ENCODE measurements around the gene PPP1R3D. TPM values are rescaled to one million over a fixed set of nuclear protein-coding genes. Genes with fewer than 3 reads are reported as not detected.

Gene PPP1R3D
- total RNA-seq, 1 donor from 2014 or later = 7.5 TPM

- no peak for DNase-seq
These were observed 8.1 kb upstream of the PPP1R3D start for GRCh38 chr20:59948212-59948611.

DNA sequence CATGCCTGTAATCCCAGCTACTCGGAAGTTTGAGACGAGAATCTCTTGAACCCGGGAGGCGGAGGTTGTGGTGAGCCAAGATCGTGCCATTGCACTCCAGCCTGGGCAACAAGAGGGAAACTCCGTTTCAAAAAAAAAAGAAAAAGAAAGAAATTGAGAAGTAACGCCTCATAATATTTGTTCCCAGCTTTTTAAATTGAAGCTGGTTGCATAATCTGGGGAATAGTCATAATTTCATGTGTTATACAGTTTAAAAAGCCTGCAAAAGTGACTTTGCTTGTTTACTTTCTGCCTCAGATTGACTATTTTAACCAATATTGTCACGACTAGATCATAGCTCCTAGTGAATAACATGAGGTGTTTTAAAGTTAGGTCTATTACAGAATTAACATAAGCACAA, 7.3 kb upstream of the PPP1R3D start:
- no peak for DNase-seq

- DNase-seq = no peak
These were observed 5.6 kb upstream of the PPP1R3D start for GRCh38 chr20:59945731-59946130.

GRCh38 chr20:59945175-59945574, 5.1 kb upstream of the PPP1R3D start:
- no peak for DNase-seq

- no peak for DNase-seq
These were observed 4.6 kb upstream of the PPP1R3D start for GRCh38 chr20:59944726-59945125.

GRCh38 chr20:59942245-59942644, 2.1 kb upstream of the PPP1R3D start:
- no peak for DNase-seq

- no peak for DNase-seq
These were observed 820 bp upstream of the PPP1R3D start for GRCh38 chr20:59940956-59941294.

DNA sequence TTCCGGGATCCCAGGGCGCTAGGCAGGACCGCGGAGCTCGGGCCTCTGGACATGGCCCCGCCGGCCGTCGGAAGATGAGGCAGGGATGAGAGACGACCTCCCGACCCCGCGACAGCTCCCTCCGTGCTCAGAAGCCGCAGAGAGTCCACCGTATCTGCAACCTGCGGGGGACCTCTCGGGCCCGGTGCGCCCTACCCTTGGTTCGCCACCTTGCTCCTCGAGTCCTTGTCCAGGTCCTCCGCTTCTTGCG, 301 bp downstream of the PPP1R3D start:
- DNase-seq = no peak

DNA sequence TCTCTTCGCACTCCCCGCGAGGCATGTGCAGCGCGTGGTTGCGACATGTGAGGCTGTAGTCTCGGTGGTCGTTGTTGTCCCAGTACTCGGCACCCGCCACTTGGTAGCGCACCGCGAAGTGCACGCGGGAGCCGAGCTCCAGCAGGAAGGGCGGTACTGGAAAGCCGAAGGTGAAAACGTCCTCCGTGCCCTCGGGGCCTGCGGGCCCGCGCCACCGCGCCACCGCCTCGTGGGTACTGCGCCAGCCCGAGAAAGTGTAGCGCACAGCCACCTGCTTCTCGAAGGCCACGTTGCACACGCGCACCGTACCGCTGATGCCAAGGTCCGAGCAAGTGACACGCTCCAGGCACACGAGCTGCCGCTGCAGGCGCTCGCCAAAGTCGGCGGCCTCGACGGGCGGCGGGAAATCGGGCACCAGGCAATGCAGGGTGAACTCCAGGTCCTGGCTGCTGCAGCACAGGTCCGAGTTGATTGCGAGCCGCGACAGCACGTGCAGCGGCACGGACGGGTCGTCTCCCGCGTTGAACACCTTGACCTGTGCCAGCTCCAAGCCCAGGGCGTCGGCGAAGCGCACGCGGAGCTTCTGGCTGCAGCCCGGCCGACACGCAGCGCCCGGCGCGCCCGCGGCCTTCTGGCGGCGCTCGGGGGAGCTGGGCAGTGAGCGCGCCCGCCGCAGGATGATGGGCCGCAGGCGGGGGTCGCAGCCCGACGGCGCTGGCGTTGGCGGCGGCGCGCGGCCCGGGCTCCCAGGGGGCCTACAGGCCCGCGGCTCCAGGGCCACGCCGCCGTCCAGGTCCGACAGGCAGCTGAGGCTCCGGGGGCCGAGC, 840 bp downstream of the PPP1R3D start:
- DNase-seq = no peak

GRCh38 chr20:59938696-59939051, 1.4 kb downstream of the PPP1R3D start:
- no peak for DNase-seq

DNA sequence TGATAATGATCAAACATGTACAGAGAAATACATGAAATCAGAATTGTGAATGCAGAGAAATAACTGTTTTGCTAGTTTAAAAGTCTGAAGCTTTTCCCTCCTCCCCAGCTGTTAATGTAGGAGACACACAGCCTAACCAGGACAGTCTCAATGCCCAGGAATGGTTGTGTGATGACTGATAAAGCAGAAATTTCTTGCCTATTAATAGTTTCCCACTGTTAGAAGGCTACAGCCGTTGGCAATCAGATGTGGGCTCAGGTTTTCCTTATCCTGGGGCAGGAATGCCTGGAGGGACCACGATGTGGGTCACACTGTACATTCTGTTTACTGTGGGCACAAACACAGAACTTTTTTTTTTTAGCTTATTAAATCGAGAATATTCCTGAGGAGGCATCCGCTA, 1.9 kb downstream of the PPP1R3D start:
- no peak for DNase-seq

GRCh38 chr20:59937150-59937549, 3.0 kb downstream of the PPP1R3D start:
- no peak for DNase-seq

GRCh38 chr20:59936409-59936808, 3.7 kb downstream of the PPP1R3D start:
- DNase-seq = no peak

GRCh38 chr20:59935457-59936185, 4.5 kb downstream of the PPP1R3D start:
- no peak for DNase-seq

GRCh38 chr20:59933849-59934585, 6.1 kb downstream of the PPP1R3D start:
- DNase-seq = peak; percentile 81

GRCh38 chr20:59933296-59933848, 6.7 kb downstream of the PPP1R3D start, which contains the start of gene SYCP2:
TSS of gene SYCP2 (minus strand) at chr20:59933637. CDS start at chr20:59922413, 11,224 bp downstream.
- peak; percentile 54 for DNase-seq

DNA sequence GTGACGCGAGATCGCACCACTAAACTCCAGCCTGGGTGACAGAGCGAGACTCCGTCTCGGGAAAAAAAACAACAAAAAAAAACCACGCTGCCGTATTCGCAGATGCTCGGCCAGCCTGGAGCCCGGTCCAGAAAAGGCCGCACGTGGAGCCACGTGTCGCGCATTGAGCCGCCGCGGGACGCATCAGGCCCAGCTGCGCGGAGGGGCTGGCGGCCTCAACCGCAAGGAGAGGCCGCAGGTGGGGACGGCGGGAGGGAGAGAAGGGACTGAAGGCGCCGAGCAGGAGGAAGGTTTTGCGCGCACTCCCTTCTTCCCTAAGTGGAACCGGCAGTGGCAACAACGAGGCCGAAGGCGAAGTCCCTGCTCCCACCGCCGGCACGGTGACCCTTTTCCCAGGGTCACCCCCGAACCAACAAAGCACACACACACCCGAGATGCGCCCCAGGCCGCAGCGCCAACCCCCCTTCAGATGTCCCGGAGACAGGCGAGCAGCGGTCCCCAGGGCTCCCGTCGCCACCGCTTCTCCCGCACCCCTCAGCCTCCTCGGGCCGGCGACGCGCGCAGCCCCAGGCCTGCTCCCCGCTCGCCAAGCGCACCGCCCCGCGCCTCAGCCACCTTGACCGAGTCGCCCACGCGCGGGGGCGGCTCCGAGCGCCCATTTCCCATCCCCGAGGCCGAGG, 7.3 kb downstream of the PPP1R3D start:
- no peak for DNase-seq

GRCh38 chr20:59931511-59932312, 8.4 kb downstream of the PPP1R3D start:
- no peak for DNase-seq

- DNase-seq = peak; percentile 69
These were observed 14.2 kb downstream of the PPP1R3D start for GRCh38 chr20:59925899-59926298.

GRCh38 chr20:59925359-59925758, 14.7 kb downstream of the PPP1R3D start:
- no peak for DNase-seq

- DNase-seq = no peak
These were observed 16.6 kb downstream of the PPP1R3D start for GRCh38 chr20:59923514-59923913.

- DNase-seq = no peak
These were observed 19.2 kb downstream of the PPP1R3D start for GRCh38 chr20:59920944-59921343.

Measured in tongue (tissue), 2 donors.